GM20000 (cell line): ENCODE results near the gene ARF3.

Experiments
- DNase-seq: peaks from one replicate; pipeline ENCODE4 v3.0.0; 2012; ENCODE audit warnings: low spot score
- CTCF ChIP-seq: IDR thresholded peaks from 2 replicates; pipeline ENCODE4 v1.5.1; 2012; ENCODE audit warnings: mild to moderate bottlenecking, control low read depth; ENCODE audit errors: extremely low read depth, missing control alignments

The ARF3 gene

GRCh38 chr12:48933664-48934311 is 23.5 kb downstream of the ARF3 start:
- no peak for TF ChIP-seq CTCF
- no peak for DNase-seq

- no peak for TF ChIP-seq CTCF
- no peak for DNase-seq
Measured at GRCh38 chr12:48932878-48933277, 24.4 kb downstream of the ARF3 start.

GRCh38 chr12:48930475-48930874 is 26.8 kb downstream of the ARF3 start:
- DNase-seq: no peak
- TF ChIP-seq CTCF: no peak

GRCh38 chr12:48929551-48929950 is 27.7 kb downstream of the ARF3 start:
- no peak for TF ChIP-seq CTCF
- DNase-seq: no peak

GRCh38 chr12:48927261-48927660 is 30.0 kb downstream of the ARF3 start:
- no peak for TF ChIP-seq CTCF
- no peak for DNase-seq

GRCh38 chr12:48925304-48926011 is 31.8 kb downstream of the ARF3 start, which contains the start of gene FKBP11:
FKBP11 (minus strand) TSS chr12:48925492; CDS start chr12:48925428, 64 bp downstream.
- peak; percentile 80 for DNase-seq
- no peak for TF ChIP-seq CTCF

- TF ChIP-seq CTCF: peak; percentile 42
- DNase-seq: peak; percentile 85
Measured at GRCh38 chr12:48924617-48925303, 32.5 kb downstream of the ARF3 start.
